Sigmoid colon (tissue), 4 donors: ENCODE data around the gene PLXNA4.

Experiments
- EP300 ChIP-seq, 4 donors: sonication (generic); formaldehyde crosslinking; IDR thresholded peaks; one replicate each; pipeline ENCODE4 v1.6.1; 2017; ENCODE audit warnings: antibody characterized with exemption in 4 of 4
- POLR2A ChIP-seq, 2 donors: fragments of 450-650 bp; IDR thresholded peaks; one replicate each; pipeline ENCODE4 v1.6.1; 2016; ENCODE audit warnings: antibody characterized with exemption in 2 of 2, mild to moderate bottlenecking in 2 of 2, moderate library complexity in 2 of 2
- POLR2AphosphoS5 ChIP-seq, 4 donors: sonication (generic); formaldehyde crosslinking; IDR thresholded peaks; one replicate each; pipeline ENCODE4 v1.6.1; 2017; ENCODE audit warnings: antibody characterized with exemption in 4 of 4
- TF ChIP-seq, protein P1 (sequence below), 4 experiments: fragments of 450-650 bp in 3 of 4; fragments of 200-600 bp in 1 of 4; IDR thresholded peaks; one replicate each; pipeline ENCODE4 v1.5.1; 2016 to 2019; ENCODE audit warnings: antibody characterized with exemption in 4 of 4, mild to moderate bottlenecking in 3 of 4, moderate library complexity in 2 of 4

DNA sequence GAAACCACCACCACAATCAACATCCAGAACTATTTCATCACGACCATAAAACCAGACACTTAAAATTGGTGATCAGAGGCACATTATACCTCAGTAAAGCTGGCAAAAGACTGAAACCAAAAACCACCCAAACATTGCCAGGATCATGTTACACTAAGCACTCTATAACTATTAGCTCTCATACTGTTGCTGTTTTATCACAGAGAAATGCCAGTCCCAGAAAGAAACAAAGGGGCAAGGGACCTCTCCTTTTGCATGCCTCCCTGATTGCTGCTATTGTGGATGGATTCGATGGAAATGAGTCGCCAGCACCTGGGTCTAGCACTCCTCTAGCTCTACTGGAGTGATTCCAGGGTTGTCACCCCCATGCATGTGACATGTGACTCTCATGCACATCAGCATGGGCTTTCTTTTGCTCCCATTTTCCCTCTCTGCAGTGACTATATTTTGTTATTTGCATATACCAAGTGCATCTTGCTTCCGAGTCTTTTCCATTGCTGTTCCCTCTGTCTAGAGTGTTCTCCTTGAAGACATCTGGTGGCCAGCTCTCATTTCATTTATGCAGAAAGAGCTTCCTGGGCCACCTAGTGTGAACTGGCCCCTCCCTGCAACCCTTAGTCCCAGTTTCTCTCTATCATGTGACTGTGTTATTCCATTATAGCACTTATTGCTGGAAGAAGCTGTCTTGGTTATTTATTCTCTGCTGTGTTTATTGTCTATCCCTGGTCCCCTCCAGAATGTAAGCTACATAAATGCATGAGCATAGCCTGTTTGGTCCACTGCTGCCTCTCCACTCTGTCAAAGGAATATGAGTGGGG is 300.6 kb downstream of the PLXNA4 start:
- TF ChIP-seq, protein P1, sequence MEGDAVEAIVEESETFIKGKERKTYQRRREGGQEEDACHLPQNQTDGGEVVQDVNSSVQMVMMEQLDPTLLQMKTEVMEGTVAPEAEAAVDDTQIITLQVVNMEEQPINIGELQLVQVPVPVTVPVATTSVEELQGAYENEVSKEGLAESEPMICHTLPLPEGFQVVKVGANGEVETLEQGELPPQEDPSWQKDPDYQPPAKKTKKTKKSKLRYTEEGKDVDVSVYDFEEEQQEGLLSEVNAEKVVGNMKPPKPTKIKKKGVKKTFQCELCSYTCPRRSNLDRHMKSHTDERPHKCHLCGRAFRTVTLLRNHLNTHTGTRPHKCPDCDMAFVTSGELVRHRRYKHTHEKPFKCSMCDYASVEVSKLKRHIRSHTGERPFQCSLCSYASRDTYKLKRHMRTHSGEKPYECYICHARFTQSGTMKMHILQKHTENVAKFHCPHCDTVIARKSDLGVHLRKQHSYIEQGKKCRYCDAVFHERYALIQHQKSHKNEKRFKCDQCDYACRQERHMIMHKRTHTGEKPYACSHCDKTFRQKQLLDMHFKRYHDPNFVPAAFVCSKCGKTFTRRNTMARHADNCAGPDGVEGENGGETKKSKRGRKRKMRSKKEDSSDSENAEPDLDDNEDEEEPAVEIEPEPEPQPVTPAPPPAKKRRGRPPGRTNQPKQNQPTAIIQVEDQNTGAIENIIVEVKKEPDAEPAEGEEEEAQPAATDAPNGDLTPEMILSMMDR (IDR thresholded peaks at IDR 0.05): no peak
- TF ChIP-seq POLR2AphosphoS5 (IDR thresholded peaks at IDR 0.05) (no peak), EP300 (IDR thresholded peaks at IDR 0.05) (no peak), POLR2A (IDR thresholded peaks at IDR 0.05) (no peak)
